ENCODE data around the gene MAGOH. TPM values are rescaled to one million over a fixed set of nuclear protein-coding genes. Genes with fewer than 3 reads are reported as not detected.

The MAGOH gene
- total and polyA plus RNA-seq, 2 donors (not counting 1 experiment from before 2014, with no cell fraction given) = 33.0 to 34.5 TPM

- no peak overlapping the region for H3K9ac ChIP-seq (ENCODE audit: insufficient read depth, low read length)
- no peak overlapping the region for H3K27ac ChIP-seq (ENCODE audit: insufficient read depth, low read length)
- no peak overlapping the region for H3K4me3 ChIP-seq (replicated peaks in 1 of 4; ENCODE audit: control extremely low read depth in 1 of 4, insufficient read depth in 1 of 4, low read depth in 3 of 4, low read length in 4 of 4)
- H3K9me3 ChIP-seq (ENCODE audit: control insufficient read depth, insufficient read depth, low read depth, low read length) = no peaks in the 10 kb centered on the region
- H3K4me1 ChIP-seq (ENCODE audit: control insufficient read depth, extremely low read depth, insufficient read depth, low read length) = no peaks in the 10 kb centered on the region
- no peaks in the 10 kb centered on the region for H4K20me1 ChIP-seq (ENCODE audit: control insufficient read depth, extremely low read depth, insufficient read depth, low read length)
- no peaks in the 10 kb centered on the region for H3K27me3 ChIP-seq (ENCODE audit: control insufficient read depth, insufficient read depth, low read length)
- H2AFZ ChIP-seq (ENCODE audit: low read length) = no peak overlapping the region
- H3K36me3 ChIP-seq (ENCODE audit: control insufficient read depth, insufficient read depth, low read length) = no peaks in the 10 kb centered on the region
- no peak for DNase-seq (ENCODE audit: low read depth in 2 of 2)
- no peak for TF ChIP-seq EZH2 (IDR thresholded peaks at IDR 0.05; ENCODE audit: low read length, missing control alignments)
- TF ChIP-seq CTCF (conservative IDR thresholded peaks at IDR 0.05 in 1 of 2, IDR thresholded peaks at IDR 0.05 in 1 of 2; ENCODE audit: low read depth in 1 of 2, low read length in 2 of 2) = no peak
- no peaks in the 10 kb centered on the region for H3K79me2 ChIP-seq (ENCODE audit: control insufficient read depth, insufficient read depth, low read length)
- no peak overlapping the region for H3K4me2 ChIP-seq (ENCODE audit: extremely low read depth, insufficient read depth, low read length)
Measured at GRCh38 chr1:53244141-53244540, 5.8 kb upstream of the MAGOH start.

GRCh38 chr1:53242381-53242780 lies 4.1 kb upstream of the MAGOH start:
- no peaks in the 10 kb centered on the region for H3K27me3 ChIP-seq (ENCODE audit: control insufficient read depth, insufficient read depth, low read length)
- no peak overlapping the region for H3K4me2 ChIP-seq (ENCODE audit: extremely low read depth, insufficient read depth, low read length)
- H3K36me3 ChIP-seq (ENCODE audit: control insufficient read depth, insufficient read depth, low read length) = no peaks in the 10 kb centered on the region
- H4K20me1 ChIP-seq (ENCODE audit: control insufficient read depth, extremely low read depth, insufficient read depth, low read length) = no peaks in the 10 kb centered on the region
- peaks cover 10% of the 10 kb centered on the region for H3K79me2 ChIP-seq (ENCODE audit: control insufficient read depth, insufficient read depth, low read length)
- H3K4me1 ChIP-seq (ENCODE audit: control insufficient read depth, extremely low read depth, insufficient read depth, low read length) = no peaks in the 10 kb centered on the region
- DNase-seq (ENCODE audit: low read depth in 2 of 2) = no peak
- no peak for TF ChIP-seq CTCF (conservative IDR thresholded peaks at IDR 0.05 in 1 of 2, IDR thresholded peaks at IDR 0.05 in 1 of 2; ENCODE audit: low read depth in 1 of 2, low read length in 2 of 2)
- no peak for TF ChIP-seq EZH2 (IDR thresholded peaks at IDR 0.05; ENCODE audit: low read length, missing control alignments)
- H3K4me3 ChIP-seq (replicated peaks in 1 of 4; ENCODE audit: control extremely low read depth in 1 of 4, insufficient read depth in 1 of 4, low read depth in 3 of 4, low read length in 4 of 4) = no peak overlapping the region
- no peak overlapping the region for H3K27ac ChIP-seq (ENCODE audit: insufficient read depth, low read length)
- H2AFZ ChIP-seq (ENCODE audit: low read length) = no peak overlapping the region
- H3K9ac ChIP-seq (ENCODE audit: insufficient read depth, low read length) = no peak overlapping the region
- H3K9me3 ChIP-seq (ENCODE audit: control insufficient read depth, insufficient read depth, low read depth, low read length) = no peaks in the 10 kb centered on the region

- no peak for DNase-seq (ENCODE audit: low read depth in 2 of 2)
- H3K27ac ChIP-seq (ENCODE audit: insufficient read depth, low read length) = no peak overlapping the region
- H3K4me1 ChIP-seq (ENCODE audit: control insufficient read depth, extremely low read depth, insufficient read depth, low read length) = peaks cover 2% of the 10 kb centered on the region
- no peak overlapping the region for H3K4me3 ChIP-seq (replicated peaks in 1 of 4; ENCODE audit: control extremely low read depth in 1 of 4, insufficient read depth in 1 of 4, low read depth in 3 of 4, low read length in 4 of 4)
- H3K9me3 ChIP-seq (ENCODE audit: control insufficient read depth, insufficient read depth, low read depth, low read length) = no peaks in the 10 kb centered on the region
- H3K4me2 ChIP-seq (ENCODE audit: extremely low read depth, insufficient read depth, low read length) = no peak overlapping the region
- no peaks in the 10 kb centered on the region for H3K27me3 ChIP-seq (ENCODE audit: control insufficient read depth, insufficient read depth, low read length)
- H3K9ac ChIP-seq (ENCODE audit: insufficient read depth, low read length) = no peak overlapping the region
- no peak for TF ChIP-seq EZH2 (IDR thresholded peaks at IDR 0.05; ENCODE audit: low read length, missing control alignments)
- TF ChIP-seq CTCF (conservative IDR thresholded peaks at IDR 0.05 in 1 of 2, IDR thresholded peaks at IDR 0.05 in 1 of 2; ENCODE audit: low read depth in 1 of 2, low read length in 2 of 2) = no peak
- no peaks in the 10 kb centered on the region for H4K20me1 ChIP-seq (ENCODE audit: control insufficient read depth, extremely low read depth, insufficient read depth, low read length)
- H3K79me2 ChIP-seq (ENCODE audit: control insufficient read depth, insufficient read depth, low read length) = peaks cover 15% of the 10 kb centered on the region
- no peaks in the 10 kb centered on the region for H3K36me3 ChIP-seq (ENCODE audit: control insufficient read depth, insufficient read depth, low read length)
- no peak overlapping the region for H2AFZ ChIP-seq (ENCODE audit: low read length)
Measured at GRCh38 chr1:53241828-53242227, 3.5 kb upstream of the MAGOH start.
